ENCODE results near the gene PYURF.

The PYURF gene

GRCh38 chr4:88503344-88503743 lies 20.2 kb downstream of the PYURF start:
- DNase-seq = no peak

GRCh38 chr4:88497859-88498409 lies 25.6 kb downstream of the PYURF start:
- no peak for DNase-seq

GRCh38 chr4:88489100-88489761 lies 34.3 kb downstream of the PYURF start:
- DNase-seq = no peak

GRCh38 chr4:88481537-88481936 lies 42.0 kb downstream of the PYURF start:
- DNase-seq = no peak

- DNase-seq = no peak
Measured at GRCh38 chr4:88478247-88478646, 45.3 kb downstream of the PYURF start.

- no peak for DNase-seq
Measured at GRCh38 chr4:88477229-88477860, 46.2 kb downstream of the PYURF start.

Data from COR-L47 (cell line).